22Rv1 (cell line): ENCODE data around the gene FBXL13.

Experiments used
- ZFX ChIP-seq: fragments of 450-650 bp; IDR thresholded peaks from 2 replicates; pipeline ENCODE4 v1.6.1; 2017; ENCODE audit warnings: antibody characterized with exemption, borderline replicate concordance
- TF ChIP-seq, protein P1 (sequence below): fragments of 450-650 bp; IDR thresholded peaks from 2 replicates; pipeline ENCODE4 v1.5.1; 2017; ENCODE audit warnings: mild to moderate bottlenecking

DNA sequence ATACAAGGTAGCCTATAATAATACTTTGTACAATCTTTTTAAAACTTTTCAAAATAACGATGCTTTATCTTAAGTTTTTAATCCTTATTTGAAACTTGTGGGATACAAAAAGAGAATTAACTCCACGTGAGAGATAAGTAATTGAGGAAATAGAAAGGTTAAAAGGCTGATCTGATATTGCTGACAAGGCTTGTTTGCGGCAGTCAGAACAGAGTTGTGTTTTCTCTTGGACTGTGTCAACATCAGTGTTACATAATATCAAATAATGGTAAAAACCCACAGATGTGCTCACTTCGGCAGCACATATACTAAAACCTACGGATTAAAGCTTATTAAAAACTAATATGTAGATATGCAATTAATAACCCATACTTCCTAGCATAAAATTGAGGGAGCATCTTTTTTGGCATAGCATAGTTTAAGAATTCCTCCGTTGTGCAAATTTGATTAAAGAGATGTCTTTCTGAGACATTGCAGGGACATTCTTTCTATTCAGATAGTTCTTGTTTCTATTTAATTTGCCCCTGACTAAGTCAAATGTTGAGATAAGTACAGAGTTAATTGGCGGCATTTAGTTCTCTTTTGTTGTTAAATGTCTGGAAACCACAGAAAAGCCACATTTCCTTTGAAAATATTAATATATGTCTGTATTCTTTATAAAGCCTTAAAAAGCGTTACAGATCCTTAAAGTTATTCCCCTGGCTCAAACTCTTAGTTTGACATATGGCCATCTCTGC lies 262.5 kb downstream of the FBXL13 start:
- TF ChIP-seq, protein P1, sequence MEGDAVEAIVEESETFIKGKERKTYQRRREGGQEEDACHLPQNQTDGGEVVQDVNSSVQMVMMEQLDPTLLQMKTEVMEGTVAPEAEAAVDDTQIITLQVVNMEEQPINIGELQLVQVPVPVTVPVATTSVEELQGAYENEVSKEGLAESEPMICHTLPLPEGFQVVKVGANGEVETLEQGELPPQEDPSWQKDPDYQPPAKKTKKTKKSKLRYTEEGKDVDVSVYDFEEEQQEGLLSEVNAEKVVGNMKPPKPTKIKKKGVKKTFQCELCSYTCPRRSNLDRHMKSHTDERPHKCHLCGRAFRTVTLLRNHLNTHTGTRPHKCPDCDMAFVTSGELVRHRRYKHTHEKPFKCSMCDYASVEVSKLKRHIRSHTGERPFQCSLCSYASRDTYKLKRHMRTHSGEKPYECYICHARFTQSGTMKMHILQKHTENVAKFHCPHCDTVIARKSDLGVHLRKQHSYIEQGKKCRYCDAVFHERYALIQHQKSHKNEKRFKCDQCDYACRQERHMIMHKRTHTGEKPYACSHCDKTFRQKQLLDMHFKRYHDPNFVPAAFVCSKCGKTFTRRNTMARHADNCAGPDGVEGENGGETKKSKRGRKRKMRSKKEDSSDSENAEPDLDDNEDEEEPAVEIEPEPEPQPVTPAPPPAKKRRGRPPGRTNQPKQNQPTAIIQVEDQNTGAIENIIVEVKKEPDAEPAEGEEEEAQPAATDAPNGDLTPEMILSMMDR = no peak
- no peak for TF ChIP-seq ZFX
